Upper lobe of right lung (tissue), 1 donor: ENCODE measurements around the gene DNAJC3. TPM values are rescaled to one million over a fixed set of nuclear protein-coding genes. Genes with fewer than 3 reads are reported as not detected.

Experiments used
- ATAC-seq: fragments of 200-7000 bp; cut with Tn5 transposase; one replicate; pipeline ENCODE4 v1.9.1; 2020; ENCODE audit warnings: mild to moderate bottlenecking, moderate library complexity
- DNase-seq: peaks from one replicate; pipeline ENCODE4 v3.0.0-alpha.2; 2020
- H3K27ac ChIP-seq: fragments of 200-600 bp; one replicate; pipeline ENCODE4 v1.8.0; 2022
- H3K27me3 ChIP-seq: fragments of 200-600 bp; one replicate; pipeline ENCODE4 v1.8.0; 2022; ENCODE audit warnings: mild to moderate bottlenecking
- H3K36me3 ChIP-seq: fragments of 200-600 bp; one replicate; pipeline ENCODE4 v1.8.0; 2022
- H3K4me1 ChIP-seq: fragments of 200-600 bp; one replicate; pipeline ENCODE4 v1.8.0; 2022
- H3K4me3 ChIP-seq: fragments of 200-600 bp; one replicate; pipeline ENCODE4 v1.8.0; 2022; ENCODE audit warnings: mild to moderate bottlenecking
- H3K9me3 ChIP-seq: fragments of 200-600 bp; one replicate; pipeline ENCODE4 v1.8.0; 2022
- CTCF ChIP-seq: fragments of 200-600 bp; IDR thresholded peaks from one replicate; pipeline ENCODE4 v1.8.0; 2022; ENCODE audit warnings: antibody characterized with exemption
- intact Hi-C: fragments of 100-400 bp; cut with DNase I; formaldehyde crosslinking; loops from one replicate; pipeline ENCODE4 v1.11.0; 2022
- total RNA-seq: library from RNA; stranded (reverse); fragmentation: NEBNext Ultra II Directional; extraction: Animal tissue kit (Norgen Biotek cat#: 25700); gene quantifications from one replicate; pipeline ENCODE4 v1.2.1, GENCODE V29; 2021
- donor health status: DM: no; HTN: yes; CAD: no; lungs with severe emphysema.

The DNAJC3 gene
- total RNA-seq, 1 donor from 2014 or later: 67.9 TPM

GRCh38 chr13:95841894-95842293 is 165.0 kb downstream of the DNAJC3 start:
- DNase-seq: no peak
- Histone ChIP-seq H3K36me3 (no peaks in the 10 kb centered on the region), H3K9me3 (peaks cover 13% of the 10 kb centered on the region), H3K27ac (no peak overlapping the region), H3K27me3 (no peaks in the 10 kb centered on the region), H3K4me3 (no peak overlapping the region), H3K4me1 (no peaks in the 10 kb centered on the region)
- ATAC-seq: no peak
- intact Hi-C loops: no loop called here
- no peak for TF ChIP-seq CTCF

DNA sequence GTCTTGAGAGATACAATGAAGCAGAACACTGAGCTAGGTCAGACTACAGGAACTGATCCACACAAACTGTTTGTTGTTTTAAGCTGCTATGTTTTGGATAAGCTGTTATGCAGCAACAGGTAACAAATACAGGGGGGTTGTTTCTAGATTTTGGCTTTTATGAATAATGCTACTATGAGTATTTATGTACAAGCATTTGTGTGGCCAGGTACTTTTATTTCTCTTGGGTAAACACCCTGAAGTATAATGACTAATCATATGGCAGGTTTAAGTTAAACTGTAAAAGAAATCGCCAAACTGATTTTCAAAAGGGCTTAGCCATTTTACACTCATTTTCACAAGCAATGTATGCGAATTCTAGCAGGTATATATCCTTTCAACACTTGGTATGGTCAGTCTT is 166.0 kb downstream of the DNAJC3 start:
- no peak for TF ChIP-seq CTCF
- no peak for ATAC-seq
- no peaks in the 10 kb centered on the region for H3K27me3 ChIP-seq
- intact Hi-C loops: no loop called here
- no peak overlapping the region for H3K27ac ChIP-seq
- no peak for DNase-seq
- no peaks in the 10 kb centered on the region for H3K36me3 ChIP-seq
- H3K4me1 ChIP-seq: no peaks in the 10 kb centered on the region
- H3K9me3 ChIP-seq: peaks cover 8% of the 10 kb centered on the region
- H3K4me3 ChIP-seq: no peak overlapping the region

Other genes with a start within 250 kb of the DNAJC3 start
- 2.2 TPM for gene CLDN10, start 124.4 kb upstream of the DNAJC3 start, total RNA-seq
- gene DZIP1, start 32.4 kb upstream of the DNAJC3 start, total RNA-seq: 7.1 TPM